NCI-H1105 (cell line): ENCODE results near the gene SHISAL1.
"Not testable (repeated sequence)": the region's sequence is repeated elsewhere in the genome, so short reads cannot be mapped to it uniquely, and the experiment has no call there.

Source experiments
- DNase-seq: peaks from one replicate; lab custom pipeline; 2025; lab: John Stamatoyannopoulos, UW

SHISAL1 gene

DNA sequence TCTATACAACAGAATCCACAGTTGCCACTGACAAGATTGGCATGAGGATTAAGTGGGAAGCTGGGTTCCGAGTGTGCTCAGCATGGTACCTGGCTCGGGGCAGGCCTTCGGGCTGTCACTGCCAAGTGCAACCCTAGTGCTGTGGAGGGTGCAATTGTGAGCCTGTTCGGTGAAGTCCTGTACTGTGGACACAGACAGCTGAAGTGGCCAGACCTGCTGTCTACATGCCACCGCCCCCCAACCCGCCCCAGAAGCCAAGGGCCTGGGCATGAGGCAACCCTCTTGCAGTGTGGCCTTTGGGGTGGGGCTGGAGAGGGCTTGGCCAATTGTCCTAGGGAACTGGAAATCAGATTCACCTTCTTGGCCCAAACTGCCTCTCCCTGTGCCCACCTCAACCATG lies 15.6 kb upstream of the SHISAL1 start:
- no peak for DNase-seq

DNA sequence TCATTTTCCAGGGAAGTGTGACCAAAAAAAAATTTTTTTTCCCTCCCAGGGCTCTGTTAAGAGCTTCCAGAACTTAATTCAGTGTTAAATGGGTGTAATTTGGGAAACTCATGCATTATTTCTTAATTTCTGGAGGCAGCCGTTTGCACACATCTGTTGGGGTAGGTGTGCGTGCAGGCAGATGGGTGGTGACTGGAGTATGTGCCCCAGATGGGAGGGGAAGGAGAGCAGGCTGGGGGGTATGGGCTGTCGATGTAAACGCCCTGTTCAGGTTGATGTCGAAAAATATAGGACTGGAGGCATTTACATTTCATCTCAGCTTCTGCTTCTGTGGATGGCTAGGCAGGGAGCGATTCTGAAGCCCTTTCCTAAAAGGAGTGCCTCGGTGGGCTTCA lies 13.7 kb upstream of the SHISAL1 start:
- no peak for DNase-seq

DNA sequence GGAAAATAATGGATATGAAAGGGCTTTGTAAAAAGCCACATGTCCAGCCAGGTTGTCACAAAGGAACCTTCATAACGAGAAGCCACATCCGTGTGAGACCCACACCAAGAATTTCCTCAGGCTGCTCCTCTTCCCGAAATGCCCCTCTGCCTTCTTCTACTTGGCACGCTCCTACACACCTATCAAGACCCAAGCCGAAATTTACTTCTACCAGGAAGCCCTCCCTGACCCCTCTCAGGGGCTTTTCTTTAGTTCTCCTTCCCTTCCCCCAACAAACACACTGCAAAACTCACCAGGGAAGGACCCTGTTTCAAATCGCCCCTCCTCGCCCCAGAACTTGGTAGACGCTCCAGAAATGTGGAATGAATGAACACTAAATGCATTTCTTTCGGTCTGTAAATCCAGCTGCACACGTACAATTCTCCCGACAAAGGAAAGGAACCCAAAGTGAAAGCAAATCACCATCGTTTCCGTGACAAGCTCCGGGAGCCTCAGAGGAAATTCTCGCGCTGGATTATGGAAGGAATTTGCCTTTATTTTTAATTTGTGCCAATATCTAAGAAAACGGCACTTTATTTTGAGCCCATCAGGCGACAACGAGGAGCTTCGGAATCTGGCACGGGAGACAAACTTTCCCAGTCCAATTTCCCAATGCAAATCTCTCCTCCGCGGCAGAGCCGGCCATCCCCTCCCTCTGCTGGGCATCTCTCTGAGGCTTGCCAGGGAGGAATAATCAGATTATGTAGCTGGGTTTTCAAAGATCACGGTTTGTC lies 13.2 kb upstream of the SHISAL1 start:
- DNase-seq, result no peak

- not testable (repeated sequence) for DNase-seq
Observed at GRCh38 chr22:44323140-44323790, 10.5 kb upstream of the SHISAL1 start.

GRCh38 chr22:44319685-44320084 lies 6.9 kb upstream of the SHISAL1 start:
- no peak for DNase-seq

DNA sequence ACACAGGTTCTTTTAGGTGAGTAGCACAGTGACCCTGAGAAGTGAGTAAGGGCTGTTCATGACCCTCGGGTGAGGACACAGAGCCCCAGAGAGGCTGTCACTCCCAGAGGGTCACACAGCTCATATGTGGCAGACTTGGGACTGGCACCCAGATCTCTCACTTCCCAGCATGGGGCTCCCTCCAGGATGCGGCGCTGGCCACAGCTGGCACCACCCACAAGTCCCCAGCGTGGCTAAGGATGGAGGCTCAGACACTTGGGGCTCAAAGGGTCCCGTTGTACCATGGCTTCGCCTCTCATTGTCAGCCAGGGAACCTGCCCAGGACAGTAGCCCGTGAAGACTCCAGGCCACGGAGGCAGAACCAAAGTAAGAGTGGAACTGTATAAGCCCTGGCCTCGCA lies 6.0 kb upstream of the SHISAL1 start:
- no peak for DNase-seq

DNA sequence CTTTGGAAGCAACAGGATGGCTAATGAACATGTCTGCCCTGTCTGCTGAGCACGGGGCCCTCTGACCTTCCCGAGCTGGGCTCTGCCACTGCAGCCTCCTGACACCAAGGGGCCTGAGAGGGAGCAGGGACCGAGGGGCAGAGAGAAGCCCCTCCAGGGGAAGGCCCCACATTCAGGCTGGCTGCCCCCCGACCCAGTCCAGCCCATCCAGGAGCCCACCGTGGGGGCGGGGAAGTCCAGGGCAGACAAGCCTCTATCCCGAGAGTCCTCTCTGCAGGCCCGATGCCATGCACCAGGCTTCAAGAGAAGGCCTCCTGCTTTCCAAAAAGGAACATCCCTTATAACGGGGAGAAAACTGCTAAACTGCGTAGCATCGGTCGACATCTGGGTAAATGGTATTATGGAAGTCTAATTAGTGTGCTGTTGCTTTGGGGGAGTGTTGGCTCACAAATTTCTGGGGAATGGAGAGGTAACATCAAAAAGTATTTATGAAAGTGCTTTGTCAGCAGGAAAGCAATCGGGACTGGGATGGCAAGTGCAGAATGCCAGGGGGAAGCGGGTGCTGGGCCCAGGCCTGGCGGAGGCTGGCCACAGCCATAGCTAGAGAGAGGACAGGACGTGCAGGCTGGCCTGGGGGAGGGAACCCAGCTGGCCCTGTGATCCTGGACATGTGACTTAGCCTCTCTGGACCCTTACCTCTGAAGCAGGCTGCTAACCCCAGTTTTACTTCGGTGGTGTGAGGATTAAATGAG lies 5.3 kb upstream of the SHISAL1 start:
- no peak for DNase-seq

GRCh38 chr22:44317123-44317444 lies 4.3 kb upstream of the SHISAL1 start:
- no peak for DNase-seq

- no peak for DNase-seq
Observed at GRCh38 chr22:44316393-44317122, 3.8 kb upstream of the SHISAL1 start.

GRCh38 chr22:44314425-44315067 lies 1.8 kb upstream of the SHISAL1 start:
- DNase-seq, result no peak

- DNase-seq, result no peak
Observed at GRCh38 chr22:44313385-44314006, 745 bp upstream of the SHISAL1 start.

GRCh38 chr22:44311855-44312170 lies 938 bp downstream of the SHISAL1 start:
- no peak for DNase-seq

GRCh38 chr22:44311104-44311854 lies 1.5 kb downstream of the SHISAL1 start:
- DNase-seq, result no peak

- no peak for DNase-seq
Observed at GRCh38 chr22:44309647-44310046, 3.1 kb downstream of the SHISAL1 start.

DNA sequence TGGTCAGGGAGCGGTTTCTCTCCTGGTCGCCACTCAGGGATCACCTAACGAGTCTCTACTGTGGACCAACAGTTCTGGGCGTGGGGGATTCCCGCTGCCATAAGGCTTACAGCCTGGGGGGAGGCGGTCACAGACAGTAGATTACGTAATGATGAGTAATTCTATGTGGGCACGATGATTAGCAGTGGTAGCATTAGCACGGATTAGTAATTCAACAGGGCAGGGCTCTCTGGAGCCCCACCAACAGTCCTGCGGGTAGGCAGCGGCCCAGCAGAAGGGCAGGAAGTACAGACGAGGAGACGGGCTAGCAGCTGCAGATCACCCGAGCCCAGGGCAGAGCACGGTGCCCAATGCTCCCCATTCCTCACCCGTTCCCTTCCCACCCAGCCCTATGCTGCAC lies 3.6 kb downstream of the SHISAL1 start:
- DNase-seq, result no peak

GRCh38 chr22:44307509-44308169 lies 5.1 kb downstream of the SHISAL1 start:
- DNase-seq, result no peak

DNA sequence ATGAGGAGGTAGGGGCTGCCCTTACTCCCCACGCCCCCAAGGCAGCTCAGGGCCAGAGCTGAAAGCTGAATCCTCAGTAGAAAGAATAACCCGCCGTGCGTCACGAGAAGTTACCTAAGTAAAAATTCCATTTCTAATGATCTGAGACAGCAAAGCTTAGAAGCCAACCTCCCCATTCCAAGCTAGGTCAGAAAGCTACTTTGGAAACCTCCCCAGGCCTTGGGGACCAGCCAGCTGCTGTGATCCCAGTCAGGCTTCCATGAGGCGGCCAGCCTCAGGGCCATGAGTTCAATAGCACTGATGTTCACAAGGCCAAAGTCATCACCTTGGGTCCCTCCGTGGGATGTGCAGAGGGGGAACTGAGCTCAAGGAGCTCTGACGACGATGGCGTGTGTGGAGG lies 6.9 kb downstream of the SHISAL1 start:
- no peak for DNase-seq

GRCh38 chr22:44305455-44305854 lies 7.3 kb downstream of the SHISAL1 start:
- no peak for DNase-seq

- DNase-seq, result no peak
Observed at GRCh38 chr22:44304911-44305310, 7.8 kb downstream of the SHISAL1 start.

DNA sequence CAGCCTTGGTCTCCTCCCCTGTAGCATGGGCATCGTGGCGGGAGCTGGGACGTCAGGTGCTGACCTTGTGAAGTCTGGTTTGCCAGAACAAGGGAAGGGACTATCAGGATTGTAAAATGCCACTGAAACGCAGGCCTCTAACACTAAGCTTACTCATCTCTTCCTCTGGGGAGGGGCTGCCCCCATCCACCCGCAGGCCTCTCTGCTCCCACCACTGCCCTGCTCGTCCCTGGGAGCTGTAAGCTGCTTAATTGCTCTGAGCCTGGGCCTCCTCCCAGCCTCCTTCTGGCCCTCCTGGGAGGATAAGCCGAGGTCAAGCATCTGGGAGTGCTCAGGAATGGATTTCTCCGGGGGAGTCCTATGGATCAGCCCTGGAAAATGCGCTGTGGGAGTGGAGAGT lies 8.4 kb downstream of the SHISAL1 start:
- no peak for DNase-seq
